Left ventricle myocardium inferior (tissue), 1 donor: ENCODE measurements around the gene FBXL4. TPM values are rescaled to one million over a fixed set of nuclear protein-coding genes. Genes with fewer than 3 reads are reported as not detected.

Experiments used
- DNase-seq: peaks from one replicate; pipeline ENCODE4 v3.0.0-alpha.2; 2020
- H3K27ac ChIP-seq: fragments of 200-600 bp; replicated peaks from 2 replicates; pipeline ENCODE4 v1.8.0; 2021
- H3K27me3 ChIP-seq: fragments of 200-600 bp; 2 replicates; pipeline ENCODE4 v1.8.0; 2021; ENCODE audit warnings: low read depth
- H3K36me3 ChIP-seq: fragments of 200-600 bp; 2 replicates; pipeline ENCODE4 v1.8.0; 2021
- H3K4me1 ChIP-seq: fragments of 200-600 bp; 2 replicates; pipeline ENCODE4 v1.8.0; 2021
- H3K4me3 ChIP-seq: fragments of 200-600 bp; 2 replicates; pipeline ENCODE4 v1.8.0; 2021; ENCODE audit warnings: mild to moderate bottlenecking, moderate library complexity
- H3K9me3 ChIP-seq: fragments of 200-600 bp; replicated peaks from 2 replicates; pipeline ENCODE4 v1.8.0; 2021
- CTCF ChIP-seq: fragments of 200-600 bp; IDR thresholded peaks from 2 replicates; pipeline ENCODE4 v1.8.0; 2021; ENCODE audit warnings: antibody characterized with exemption, mild to moderate bottlenecking, borderline replicate concordance
- intact Hi-C: fragments of 100-400 bp; cut with micrococcal nuclease; formaldehyde crosslinking; loops from one replicate; pipeline ENCODE4 v1.11.0; 2022
- total RNA-seq: library from RNA; stranded (reverse); fragmentation: NEBNext Ultra II Directional; extraction: Animal tissue kit (Norgen Biotek cat#: 25700); gene quantifications from one replicate; pipeline ENCODE4 v1.2.1, GENCODE V29; 2021
- donor health status: DM: no; HTN: yes; CAD: no; lungs with severe emphysema.

The FBXL4 gene
- total RNA-seq, 1 donor from 2014 or later = 17.2 TPM

DNA sequence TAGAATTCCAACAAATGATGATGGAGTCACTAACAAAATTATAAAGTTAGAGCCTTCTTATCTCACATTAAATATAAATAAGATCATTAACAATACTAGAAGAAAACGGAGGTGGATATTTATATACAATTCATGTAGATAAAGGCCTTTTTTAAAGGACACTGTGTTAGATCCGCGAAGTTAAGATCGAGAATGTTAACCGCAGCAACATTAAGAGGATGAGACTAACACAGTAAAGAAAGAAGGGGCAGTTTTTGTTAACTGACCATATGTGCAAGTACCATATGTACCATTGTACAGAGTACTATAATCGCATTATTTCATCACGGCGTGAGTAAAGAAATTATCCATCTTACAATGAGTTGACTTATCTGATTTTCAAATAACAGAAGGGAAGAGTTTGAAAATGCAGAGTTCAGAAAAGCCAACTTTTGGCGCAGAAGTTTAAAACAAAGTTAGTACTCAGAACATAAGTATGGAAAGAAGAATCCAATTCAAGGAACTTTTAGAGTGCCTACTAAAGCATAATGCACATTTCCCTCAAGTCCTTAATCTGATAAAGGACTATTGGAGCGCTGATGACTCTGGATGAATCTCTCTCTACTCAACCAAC, 1.4 kb downstream of the FBXL4 start:
- Histone ChIP-seq H3K9me3 (peaks cover 16% of the 10 kb centered on the region), H3K4me3 (peak overlapping the region; percentile 92), H3K36me3 (no peaks in the 10 kb centered on the region), H3K4me1 (peaks cover 36% of the 10 kb centered on the region), H3K27ac (no peak overlapping the region), H3K27me3 (no peaks in the 10 kb centered on the region)
- intact Hi-C loops = no loop called here
- no peak for TF ChIP-seq CTCF
- no peak for DNase-seq

DNA sequence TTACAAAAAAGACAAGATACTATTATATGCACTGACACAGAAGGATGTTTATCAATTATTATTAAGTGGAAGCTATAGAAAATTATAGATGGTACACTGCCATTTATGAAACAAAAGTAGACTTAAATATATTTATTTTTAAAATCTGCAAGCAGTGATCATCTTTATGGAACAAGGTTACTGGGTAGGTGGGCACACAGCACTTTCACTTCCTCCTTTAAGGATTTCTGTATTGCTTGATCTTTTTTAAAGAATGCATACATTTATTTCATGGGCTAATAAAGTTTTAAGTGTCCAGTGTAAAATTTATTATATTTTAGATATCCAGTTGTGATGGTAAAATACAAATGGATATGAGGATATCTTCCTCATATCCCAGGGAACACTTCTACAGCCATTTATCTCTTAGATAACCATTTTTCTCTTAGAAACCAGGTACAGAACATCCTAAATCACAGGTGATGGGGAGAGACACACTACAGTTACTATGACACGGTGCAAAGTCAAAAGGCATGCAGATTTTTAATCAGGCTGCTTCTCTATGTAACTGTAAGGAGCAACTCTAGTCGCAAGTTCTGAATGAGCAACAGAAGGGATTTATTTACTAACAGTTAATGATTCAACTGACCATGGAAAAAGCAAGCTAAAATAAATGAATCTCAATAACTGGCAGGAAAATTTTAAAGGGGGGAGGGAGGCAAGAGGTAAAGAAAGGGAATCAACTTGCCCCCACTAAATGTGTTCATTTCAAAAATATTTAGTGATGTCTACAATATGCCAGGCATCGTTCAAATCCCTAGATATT, 2.2 kb downstream of the FBXL4 start:
- Histone ChIP-seq H3K4me1 (peaks cover 36% of the 10 kb centered on the region), H3K27ac (no peak overlapping the region), H3K4me3 (peak overlapping the region; percentile 92), H3K36me3 (no peaks in the 10 kb centered on the region), H3K9me3 (peaks cover 16% of the 10 kb centered on the region), H3K27me3 (no peaks in the 10 kb centered on the region)
- no peak for DNase-seq
- TF ChIP-seq CTCF = no peak
- intact Hi-C loops = no loop called here

DNA sequence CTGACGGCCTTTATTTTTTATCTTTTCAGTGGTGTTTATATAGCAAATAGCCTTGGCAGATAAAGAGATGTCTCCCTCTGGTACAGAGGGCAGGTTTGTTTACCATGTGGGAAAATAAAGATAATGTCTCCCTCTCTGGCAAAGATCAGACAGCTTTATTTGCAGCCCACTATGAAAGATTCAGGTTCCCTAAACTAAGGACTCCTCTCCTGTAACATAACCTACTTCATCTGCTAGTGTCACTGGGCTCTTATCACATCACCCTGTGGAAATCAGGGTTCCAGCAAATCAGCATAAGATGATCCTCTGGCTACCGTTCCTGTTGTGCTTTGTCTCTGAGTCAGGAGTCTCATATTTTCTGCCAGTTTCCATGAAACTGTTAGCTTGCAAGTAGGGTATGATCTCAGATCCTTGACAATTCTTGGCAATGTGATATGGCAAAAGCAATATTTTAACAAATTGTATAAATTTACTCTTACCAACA, 3.1 kb downstream of the FBXL4 start:
- H3K27me3 ChIP-seq = no peaks in the 10 kb centered on the region
- no peak overlapping the region for H3K4me3 ChIP-seq
- peak overlapping the region; percentile 17 for H3K27ac ChIP-seq
- TF ChIP-seq CTCF = no peak
- peaks cover 36% of the 10 kb centered on the region for H3K4me1 ChIP-seq
- intact Hi-C loops = no loop called here
- no peak for DNase-seq
- no peaks in the 10 kb centered on the region for H3K36me3 ChIP-seq
- peaks cover 20% of the 10 kb centered on the region for H3K9me3 ChIP-seq

- intact Hi-C loops = no loop called here
- Histone ChIP-seq H3K9me3 (peaks cover 25% of the 10 kb centered on the region), H3K4me3 (no peak overlapping the region), H3K4me1 (peaks cover 36% of the 10 kb centered on the region), H3K27ac (no peak overlapping the region), H3K36me3 (no peaks in the 10 kb centered on the region), H3K27me3 (no peaks in the 10 kb centered on the region)
- no peak for DNase-seq
- no peak for TF ChIP-seq CTCF
These were observed 3.6 kb downstream of the FBXL4 start for GRCh38 chr6:98944168-98944567.

DNA sequence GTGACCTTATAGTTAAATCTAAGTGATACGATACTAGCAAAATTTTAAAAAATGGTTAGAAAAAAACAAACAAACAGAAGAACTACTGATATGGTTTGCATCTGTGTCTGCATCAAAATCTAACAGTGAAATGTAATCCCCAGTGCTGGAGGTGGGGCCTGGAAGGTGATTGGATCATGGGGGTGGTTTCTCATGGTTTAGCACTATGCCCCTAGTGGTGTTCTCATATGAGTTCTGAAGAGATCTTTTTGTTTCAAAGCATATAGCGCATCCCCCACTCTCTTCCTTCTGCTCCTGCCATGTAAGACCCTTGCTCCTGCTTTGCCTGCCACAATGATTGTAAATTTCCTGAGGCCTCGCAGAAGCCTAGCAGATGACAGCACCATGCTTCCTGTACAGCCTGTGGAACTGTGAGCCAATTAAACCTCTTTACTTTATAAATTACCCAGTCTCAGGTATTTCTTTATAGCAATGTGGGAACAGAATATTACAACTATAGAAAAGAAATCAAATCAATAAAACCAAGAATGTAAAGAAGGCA, 5.4 kb downstream of the FBXL4 start:
- Histone ChIP-seq H3K4me1 (peaks cover 30% of the 10 kb centered on the region), H3K4me3 (no peak overlapping the region), H3K27me3 (no peaks in the 10 kb centered on the region), H3K27ac (no peak overlapping the region), H3K36me3 (no peaks in the 10 kb centered on the region), H3K9me3 (peaks cover 32% of the 10 kb centered on the region)
- TF ChIP-seq CTCF = no peak
- intact Hi-C loops = no loop called here
- no peak for DNase-seq
